ENCODE data around the gene FAM171A1.

Gene FAM171A1

DNA sequence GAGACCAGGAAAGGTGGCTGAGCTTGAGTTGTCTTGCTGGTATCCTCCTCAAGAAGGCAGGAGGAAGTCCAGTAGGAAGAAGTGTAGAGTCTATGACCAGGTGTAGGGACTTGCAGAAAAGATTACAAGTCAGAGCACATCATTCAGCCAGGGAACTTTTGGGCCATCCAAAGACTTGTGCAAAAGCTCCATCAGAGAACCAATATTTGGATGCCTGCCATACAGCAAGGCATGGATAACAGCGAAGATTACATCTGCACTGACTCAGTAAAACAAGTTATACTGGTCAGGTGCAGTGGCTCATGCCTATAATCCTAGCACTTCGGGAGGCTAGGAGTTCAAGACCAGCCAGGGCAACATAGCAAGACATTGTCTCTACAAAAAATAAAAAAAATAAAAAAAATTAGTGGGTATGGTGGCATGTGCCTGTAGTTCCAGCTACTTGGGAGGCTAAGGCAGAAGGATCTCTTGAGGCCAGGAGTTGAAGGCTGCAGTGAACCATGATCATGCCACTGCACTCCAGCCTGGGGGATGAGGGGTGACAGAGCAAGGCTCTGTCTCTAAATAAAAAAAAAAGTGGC is 189.4 kb downstream of the FAM171A1 start:
- H3K27me3 ChIP-seq = no peaks in the 10 kb centered on the region
- H3K4me1 ChIP-seq = no peaks in the 10 kb centered on the region
- H3K4me2 ChIP-seq = no peak overlapping the region
- H3K9ac ChIP-seq = no peak overlapping the region
- no peak overlapping the region for H3K27ac ChIP-seq
- H3K4me3 ChIP-seq = no peak overlapping the region
- H3K36me3 ChIP-seq = no peaks in the 10 kb centered on the region
- H4K20me1 ChIP-seq = no peaks in the 10 kb centered on the region
- TF ChIP-seq Cebpa-rat (IDR thresholded peaks at IDR 0.05) = no peak
- H3K9me3 ChIP-seq (replicated peaks in 1 of 11) = peaks cover 0 to 7% (median 0%) of the 10 kb centered on the region in 11 experiments; a peak in 3 of 22 replicates

DNA sequence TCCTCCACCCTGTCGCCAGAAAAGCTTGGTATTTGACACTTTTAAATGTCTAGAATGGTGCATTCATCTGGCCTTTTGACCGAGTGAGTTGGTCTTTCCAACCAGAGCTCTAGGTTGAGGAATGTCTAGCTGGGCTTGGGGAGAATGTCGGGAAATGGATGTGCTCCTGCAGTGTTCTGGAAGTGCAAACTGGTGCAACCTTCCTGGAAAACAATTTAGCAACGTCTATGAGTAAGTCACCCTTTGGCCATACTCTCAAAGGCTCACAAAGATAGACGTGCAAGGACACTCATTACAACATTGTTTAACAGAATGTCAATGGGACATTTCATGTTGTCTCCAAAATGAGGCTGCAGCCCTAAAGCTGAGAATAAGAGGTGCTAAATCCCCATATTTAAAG is 190.4 kb downstream of the FAM171A1 start:
- no peak overlapping the region for H3K4me3 ChIP-seq
- peaks cover 0 to 7% (median 0%) of the 10 kb centered on the region in 11 experiments; a peak in 3 of 22 replicates for H3K9me3 ChIP-seq (replicated peaks in 1 of 11)
- TF ChIP-seq Cebpa-rat (IDR thresholded peaks at IDR 0.05) = no peak
- no peaks in the 10 kb centered on the region for H3K36me3 ChIP-seq
- no peaks in the 10 kb centered on the region for H4K20me1 ChIP-seq
- no peaks in the 10 kb centered on the region for H3K27me3 ChIP-seq
- no peak overlapping the region for H3K4me2 ChIP-seq
- no peaks in the 10 kb centered on the region for H3K4me1 ChIP-seq
- H3K9ac ChIP-seq = no peak overlapping the region
- H3K27ac ChIP-seq = no peak overlapping the region

DNA sequence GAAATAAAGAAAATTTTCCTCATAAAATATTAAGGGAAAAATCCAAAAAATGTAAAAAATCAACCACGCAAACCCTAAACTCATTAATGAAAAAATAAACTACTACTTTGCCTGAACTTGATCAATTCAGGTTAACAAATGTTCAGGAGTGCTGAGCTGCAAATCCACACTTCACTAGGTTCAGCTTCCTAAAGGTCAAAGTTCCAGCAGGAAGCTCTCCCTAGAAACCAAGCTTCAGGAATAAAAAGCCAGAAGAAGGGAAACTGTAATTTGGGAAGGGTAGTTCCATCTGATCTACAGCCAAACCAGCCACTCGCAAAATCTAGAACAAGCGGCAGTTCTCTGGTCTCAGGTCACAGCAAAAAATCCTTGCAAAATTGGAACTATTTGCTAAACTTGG is 194.8 kb downstream of the FAM171A1 start:
- Histone ChIP-seq H3K9me3 (replicated peaks in 1 of 11) (no peaks in the 10 kb centered on the region), H3K4me3 (no peak overlapping the region), H4K20me1 (no peaks in the 10 kb centered on the region), H3K9ac (no peak overlapping the region), H3K4me1 (peaks cover 0 to 6% (median 0%) of the 10 kb centered on the region in 10 experiments; a peak in 3 of 20 replicates), H3K36me3 (no peaks in the 10 kb centered on the region), H3K27me3 (no peaks in the 10 kb centered on the region), H3K4me2 (no peak overlapping the region), H3K27ac (no peak overlapping the region)
- TF ChIP-seq Cebpa-rat (IDR thresholded peaks at IDR 0.05) = no peak

DNA sequence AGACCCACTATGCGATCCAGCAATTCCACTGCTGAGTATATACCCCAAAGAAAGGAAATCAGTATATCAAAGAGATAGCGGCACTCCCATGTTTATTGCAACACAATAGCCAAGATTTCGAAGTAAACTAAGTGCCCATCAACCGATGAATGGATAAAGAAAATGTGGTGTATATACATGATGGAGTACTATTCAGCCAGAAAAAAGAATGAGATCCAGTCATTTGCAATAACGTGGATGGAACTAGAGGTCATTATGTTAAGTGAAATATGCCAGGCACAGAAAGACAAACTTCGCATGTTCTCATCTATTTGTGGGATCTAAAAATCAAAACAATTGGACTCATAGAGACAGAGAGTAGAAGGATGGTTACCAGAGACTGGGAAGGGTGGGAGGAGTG is 195.5 kb downstream of the FAM171A1 start:
- H3K4me3 ChIP-seq = no peak overlapping the region
- H3K4me2 ChIP-seq = no peak overlapping the region
- H3K9me3 ChIP-seq (replicated peaks in 1 of 11) = no peaks in the 10 kb centered on the region
- no peak for TF ChIP-seq Cebpa-rat (IDR thresholded peaks at IDR 0.05)
- no peaks in the 10 kb centered on the region for H4K20me1 ChIP-seq
- H3K27me3 ChIP-seq = no peaks in the 10 kb centered on the region
- H3K27ac ChIP-seq = no peak overlapping the region
- no peaks in the 10 kb centered on the region for H3K36me3 ChIP-seq
- H3K9ac ChIP-seq = no peak overlapping the region
- peaks cover 2 to 7% (median 6%) of the 10 kb centered on the region in 10 experiments for H3K4me1 ChIP-seq

DNA sequence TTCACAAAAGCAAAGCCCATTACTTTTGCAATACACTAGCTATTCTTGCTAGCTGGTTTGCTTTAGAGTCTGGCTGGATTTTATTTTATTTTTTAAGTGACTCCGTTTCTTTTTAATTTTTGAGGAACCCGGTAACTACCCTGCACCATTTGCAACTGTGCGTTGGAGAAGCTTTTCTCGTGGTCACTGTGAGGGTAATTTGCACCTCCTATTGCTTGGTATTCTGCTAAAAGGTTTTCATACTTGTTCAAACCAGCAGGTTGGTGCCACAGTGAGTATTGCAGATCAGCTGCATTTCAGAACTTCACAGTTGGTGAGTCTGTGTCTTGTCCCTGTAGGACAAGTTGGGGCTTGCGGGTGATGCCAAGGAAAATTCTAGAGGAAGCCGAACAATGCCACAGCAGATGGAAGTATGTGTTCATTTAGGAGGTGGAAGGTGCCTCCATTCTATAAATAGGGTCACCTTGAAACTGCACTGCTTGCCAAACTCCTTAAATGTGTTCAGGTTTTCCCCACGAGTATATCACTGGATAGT is 198.7 kb downstream of the FAM171A1 start:
- Histone ChIP-seq H3K4me2 (no peak overlapping the region), H3K27me3 (peaks cover 5 to 8% (median 6%) of the 10 kb centered on the region in 11 experiments), H3K4me1 (peaks cover 23 to 29% (median 27%) of the 10 kb centered on the region in 10 experiments), H3K9me3 (replicated peaks in 1 of 11) (no peaks in the 10 kb centered on the region), H3K27ac (no peak overlapping the region), H3K4me3 (no peak overlapping the region), H3K9ac (no peak overlapping the region), H4K20me1 (peaks cover 0 to 5% (median 0%) of the 10 kb centered on the region in 11 experiments; a peak in 4 of 22 replicates), H3K36me3 (no peaks in the 10 kb centered on the region)
- no peak for TF ChIP-seq Cebpa-rat (IDR thresholded peaks at IDR 0.05)

DNA sequence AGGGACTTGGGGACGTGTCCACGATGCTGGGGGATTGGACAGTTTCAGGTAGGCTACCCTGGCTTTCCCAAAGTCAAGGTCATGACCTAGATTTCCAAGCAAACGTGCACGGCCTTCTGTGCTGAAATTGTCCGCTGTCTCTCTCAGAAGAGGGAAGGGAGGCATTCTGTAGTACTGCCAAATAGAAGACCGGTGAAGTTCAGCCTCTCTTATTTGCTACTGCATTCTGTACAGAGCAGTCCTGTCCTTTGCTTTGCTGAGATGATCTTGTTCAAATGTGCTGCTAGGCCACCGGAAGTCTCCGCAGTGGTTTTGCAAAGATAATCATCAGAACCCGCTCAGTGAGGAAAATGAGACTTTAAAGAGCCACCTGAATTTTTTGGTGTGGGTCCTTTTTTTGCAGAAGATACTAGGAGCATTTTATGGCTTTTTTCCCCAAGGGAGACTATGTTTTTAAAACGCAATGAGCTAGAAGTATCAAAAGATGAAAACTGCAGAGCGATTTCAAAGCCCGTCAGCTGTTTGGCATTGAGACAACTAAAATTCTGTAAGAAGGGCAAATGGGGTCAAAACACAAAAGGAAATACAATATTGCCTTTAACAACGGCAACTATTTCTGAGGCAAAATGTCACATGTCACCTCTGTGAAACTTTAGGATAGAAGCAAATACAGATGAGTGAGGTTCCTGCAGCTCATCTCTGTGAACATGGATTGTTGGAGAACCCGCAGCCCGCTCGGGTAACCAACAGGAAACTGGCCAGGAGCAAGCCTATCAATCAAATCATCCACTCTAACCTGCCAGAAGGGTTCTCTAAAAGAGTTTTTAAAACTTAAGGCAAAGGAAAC is 201.3 kb downstream of the FAM171A1 start:
- Histone ChIP-seq H3K9me3 (replicated peaks in 1 of 11) (no peaks in the 10 kb centered on the region), H3K9ac (peak overlapping the region in 9 of 11 experiments; percentile 5 to 48 (median 37); a peak in 14 of 22 replicates), H3K4me2 (peak overlapping the region; percentile 72 to 86 (median 80)), H3K36me3 (no peaks in the 10 kb centered on the region), H3K27ac (peak overlapping the region in 5 of 11 experiments; percentile 2 to 39 (median 7); a peak in 5 of 22 replicates), H3K27me3 (peaks cover 21 to 29% (median 27%) of the 10 kb centered on the region in 11 experiments), H4K20me1 (peaks cover 0 to 24% (median 3%) of the 10 kb centered on the region in 11 experiments; a peak in 4 of 22 replicates), H3K4me1 (peaks cover 27 to 36% (median 32%) of the 10 kb centered on the region in 10 experiments), H3K4me3 (peak overlapping the region in 7 of 10 experiments; percentile 1 to 53 (median 12); a peak in 5 of 20 replicates)
- no peak for TF ChIP-seq Cebpa-rat (IDR thresholded peaks at IDR 0.05)

DNA sequence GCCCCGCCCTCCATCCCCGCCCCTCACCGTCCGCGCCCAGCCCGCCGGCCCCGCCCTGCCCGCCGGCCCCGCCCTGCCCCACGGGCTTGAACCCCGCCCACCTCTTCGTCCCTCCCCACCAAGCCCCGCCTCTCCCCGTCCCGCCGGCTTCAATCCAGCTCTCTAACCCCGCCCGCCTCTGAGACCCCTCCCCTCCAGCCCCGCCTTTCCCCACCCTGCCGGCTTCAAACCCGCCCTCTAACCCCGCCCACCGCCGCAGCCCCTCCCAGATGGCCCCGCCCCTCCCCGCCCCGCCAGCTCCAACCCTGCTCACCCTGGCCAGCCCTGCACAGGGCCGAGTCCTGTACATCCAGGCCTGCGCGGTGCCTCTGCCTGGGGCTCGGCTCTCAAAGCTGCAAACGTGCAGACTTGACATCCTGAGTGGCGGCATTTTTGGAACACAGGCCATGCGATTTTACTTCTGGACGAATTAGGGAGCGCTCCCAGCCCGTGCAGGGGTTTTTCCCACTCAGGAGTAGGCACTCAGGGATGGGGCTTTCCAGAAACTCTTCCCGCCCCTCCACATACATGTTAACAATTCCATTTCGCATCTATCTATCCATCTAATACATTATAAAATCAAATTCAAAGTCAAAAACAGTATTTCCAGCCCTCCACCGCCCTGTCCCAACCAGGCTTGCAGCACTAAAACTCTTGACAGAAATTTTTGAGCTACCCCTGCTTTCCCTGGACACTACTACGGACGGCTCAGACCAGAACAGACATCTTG is 202.1 kb downstream of the FAM171A1 start:
- peak overlapping the region in 5 of 11 experiments; percentile 2 to 39 (median 7); a peak in 4 of 22 replicates for H3K27ac ChIP-seq
- peaks cover 21 to 29% (median 27%) of the 10 kb centered on the region in 11 experiments for H3K27me3 ChIP-seq
- peaks cover 30 to 37% (median 33%) of the 10 kb centered on the region in 10 experiments for H3K4me1 ChIP-seq
- peak overlapping the region in 8 of 11 experiments; percentile 13 to 48 (median 38); a peak in 6 of 22 replicates for H3K9ac ChIP-seq
- H4K20me1 ChIP-seq = peaks cover 0 to 24% (median 3%) of the 10 kb centered on the region in 11 experiments; a peak in 4 of 22 replicates
- H3K9me3 ChIP-seq (replicated peaks in 1 of 11) = no peaks in the 10 kb centered on the region
- H3K36me3 ChIP-seq = no peaks in the 10 kb centered on the region
- peak overlapping the region; percentile 72 to 86 (median 80) for H3K4me2 ChIP-seq
- no peak for TF ChIP-seq Cebpa-rat (IDR thresholded peaks at IDR 0.05)
- peak overlapping the region in 3 of 10 experiments; percentile 18 to 53 (median 31); a peak in 4 of 20 replicates for H3K4me3 ChIP-seq

DNA sequence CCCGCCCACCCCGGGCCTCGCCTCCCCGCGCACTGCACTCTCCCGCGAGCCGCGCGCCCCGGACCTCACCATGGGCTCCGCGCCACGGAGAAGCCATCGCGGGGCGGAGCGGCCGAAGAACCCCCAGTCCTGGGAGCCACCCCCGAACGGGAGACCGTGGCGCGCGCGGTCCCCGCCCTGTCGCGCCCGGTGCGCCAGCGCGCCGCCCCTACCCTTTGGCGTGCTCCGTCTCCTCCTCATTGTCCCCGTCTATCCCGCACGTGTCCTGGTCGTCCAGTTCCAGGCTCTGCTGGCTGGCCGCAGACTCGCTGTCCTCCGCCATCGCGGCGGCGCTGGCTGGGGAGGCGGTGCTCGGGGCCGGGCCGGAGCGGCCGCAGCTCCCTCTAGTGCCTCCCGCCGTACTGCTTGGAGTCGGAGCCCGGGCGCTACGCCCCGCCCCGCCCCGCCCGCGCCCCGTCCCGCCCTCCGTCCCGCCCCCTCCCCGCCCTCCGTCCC is 202.8 kb downstream of the FAM171A1 start, which contains the start of gene NMT2:
TSS of gene NMT2 (minus strand) at position 403 of the 495 bp plus-strand sequence. CDS start at position 322, 81 bp downstream.
- H3K27ac ChIP-seq = peak within 1 kb of the TSS in 10 of 11 experiments; percentile 61 to 86 (median 70); a peak in 19 of 22 replicates
- H3K4me1 ChIP-seq = peaks cover 32 to 43% (median 39%) of the 10 kb centered on the region in 10 experiments

More for the DNA sequence above, 202.8 kb downstream of the FAM171A1 start, which contains the start of gene NMT2:
- H3K9ac ChIP-seq = peak within 1 kb of the TSS; percentile 79 to 88 (median 84)
- peak within 1 kb of the TSS; percentile 94 to 99 (median 97) for H3K4me2 ChIP-seq
- peaks cover 21 to 29% (median 27%) of the 10 kb centered on the region in 11 experiments for H3K27me3 ChIP-seq
- peak within 1 kb of the TSS; percentile 71 to 91 (median 80) for H3K4me3 ChIP-seq
- TF ChIP-seq Cebpa-rat (IDR thresholded peaks at IDR 0.05) = no peak
- H3K36me3 ChIP-seq = no peaks in the 10 kb centered on the region
- H4K20me1 ChIP-seq = peaks cover 0 to 24% (median 3%) of the 10 kb centered on the region in 11 experiments; a peak in 4 of 22 replicates
- H3K9me3 ChIP-seq (replicated peaks in 1 of 11) = no peaks in the 10 kb centered on the region

Data from BLaER1 treated with 17β-estradiol and CSF1 and Interleukin-3, amounts not matched to agents 10 nM and 100 nM (cell line).